Activated T-helper 1 cell treated with anti-CD3 and anti-CD28 coated beads, Interleukin-12 subunit alpha, Interleukin-12 subunit beta, Interleukin-2, Interleukin-4 antibody, amounts not matched to agents 30 ng/mL and 10 ng/mL and 1 ng/mL, durations not matched to agents 14 hours and 24 hours and 36 hours (primary cell): ENCODE data around the gene TEAD4. TPM values are rescaled to one million over a fixed set of nuclear protein-coding genes. Genes with fewer than 3 reads are reported as not detected.

Experiments
- DNase-seq: peaks from one replicate; pipeline ENCODE4 v3.0.0; 2021; ENCODE audit warnings: low spot score
- H3K27ac Mint-ChIP-seq: one replicate; pipeline ENCODE4 v1.8.0; 2021; ENCODE audit warnings: mild to moderate bottlenecking, mixed read lengths
- H3K27me3 Mint-ChIP-seq: one replicate; pipeline ENCODE4 v1.8.0; 2022; ENCODE audit warnings: mild to moderate bottlenecking, moderate library complexity, mixed read lengths; ENCODE audit not compliant: insufficient read depth
- H3K36me3 Mint-ChIP-seq: one replicate; pipeline ENCODE4 v1.8.0; 2021; ENCODE audit warnings: low read depth, mixed read lengths
- H3K4me1 Mint-ChIP-seq: one replicate; pipeline ENCODE4 v1.8.0; 2021; ENCODE audit warnings: low read depth, mixed read lengths
- H3K4me3 Mint-ChIP-seq: one replicate; pipeline ENCODE4 v1.8.0; 2021; ENCODE audit warnings: mild to moderate bottlenecking, moderate library complexity, mixed read lengths
- H3K9me3 Mint-ChIP-seq: one replicate; pipeline ENCODE4 v1.8.0; 2021; ENCODE audit warnings: mixed read lengths
- intact Hi-C: fragments of 100-400 bp; cut with micrococcal nuclease; formaldehyde crosslinking; loops from one replicate; pipeline ENCODE4 v1.15.1; 2024
- total RNA-seq: library from RNA; stranded (reverse); gene quantifications from 2 replicates; pipeline ENCODE4 v1.2.3, GENCODE V29; 2022

TEAD4 gene
- total RNA-seq, 1 donor from 2014 or later, result 11.5 TPM

DNA sequence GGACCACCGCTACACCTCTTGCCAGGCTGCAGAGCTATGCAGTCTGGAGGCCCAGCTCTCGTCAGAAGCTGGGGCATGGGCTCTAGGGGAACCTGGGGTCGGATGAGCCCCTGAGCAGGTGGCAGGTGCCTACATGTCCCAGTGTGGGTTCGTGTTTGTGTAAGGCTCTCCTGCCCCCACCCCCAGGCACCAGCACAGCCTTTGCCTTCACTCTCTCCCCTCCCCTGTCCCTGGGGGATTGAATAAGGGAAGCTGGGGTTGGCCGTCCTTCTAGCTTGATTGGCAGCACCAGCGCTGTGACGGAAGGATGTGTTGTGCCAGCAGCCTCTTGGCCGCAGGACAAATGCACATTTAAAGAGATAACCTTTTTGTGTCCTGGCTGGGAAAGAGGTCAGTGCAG, 83.2 kb downstream of the TEAD4 start:
- Mint-ChIP-seq H3K36me3 (no peaks in the 10 kb centered on the region), H3K27me3 (peaks cover 7% of the 10 kb centered on the region), H3K9me3 (no peaks in the 10 kb centered on the region), H3K4me1 (no peaks in the 10 kb centered on the region), H3K27ac (no peak overlapping the region), H3K4me3 (no peak overlapping the region)
- intact Hi-C loops, result loop anchor here (10.0 kb wide), 2 partner anchors 88 to 358 kb away; partner anchors contain the start of gene TEAD4
- no peak for DNase-seq

DNA sequence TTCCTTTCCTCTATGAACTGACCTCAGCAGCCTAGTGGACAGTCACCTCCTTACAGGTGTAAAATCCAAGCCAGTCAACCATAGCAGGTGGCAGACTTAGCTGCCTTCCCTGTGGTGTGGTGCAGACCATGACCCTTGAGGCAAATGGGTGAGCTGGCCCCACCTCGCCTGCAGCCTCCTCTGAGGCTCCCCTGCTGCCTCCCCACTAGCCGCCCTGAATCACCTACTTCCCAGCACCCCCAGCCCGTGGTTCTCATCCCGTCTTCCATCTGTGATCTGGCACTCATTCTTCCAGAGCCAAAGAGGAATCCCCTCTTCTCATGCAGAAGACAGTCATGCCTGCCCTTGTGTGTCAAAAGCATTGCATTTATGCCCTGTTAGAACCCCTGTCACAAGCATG, 83.6 kb downstream of the TEAD4 start:
- H3K36me3 Mint-ChIP-seq, result no peaks in the 10 kb centered on the region
- peaks cover 7% of the 10 kb centered on the region for H3K27me3 Mint-ChIP-seq
- intact Hi-C loops, result loop anchor here (10.0 kb wide), 2 partner anchors 88 to 358 kb away; partner anchors contain the start of gene TEAD4
- H3K27ac Mint-ChIP-seq, result no peak overlapping the region
- no peaks in the 10 kb centered on the region for H3K9me3 Mint-ChIP-seq
- no peak for DNase-seq
- no peak overlapping the region for H3K4me3 Mint-ChIP-seq
- H3K4me1 Mint-ChIP-seq, result no peaks in the 10 kb centered on the region

DNA sequence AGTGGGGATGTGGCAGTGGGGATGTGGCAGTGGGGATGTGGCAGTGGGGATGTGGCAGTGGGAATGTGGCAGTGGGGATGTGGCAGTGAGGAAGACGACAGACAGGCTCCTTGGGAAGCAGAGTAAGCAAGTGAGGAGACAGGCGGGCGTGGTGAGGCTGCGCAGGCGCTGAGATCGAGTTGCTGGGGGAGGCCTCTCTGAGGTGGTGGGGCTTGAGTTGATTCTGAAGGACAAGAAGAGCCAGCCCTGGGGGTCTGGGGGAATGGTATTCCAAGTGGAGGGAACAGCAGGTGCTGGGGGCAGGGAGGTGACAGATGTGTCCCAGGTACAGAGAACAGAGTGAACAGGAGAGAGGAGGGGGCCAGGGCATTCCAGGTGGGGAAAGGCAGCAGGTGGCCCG, 84.2 kb downstream of the TEAD4 start:
- intact Hi-C loops, result loop anchor here (10.0 kb wide), 2 partner anchors 89 to 359 kb away; partner anchors contain the start of gene TEAD4
- Mint-ChIP-seq H3K36me3 (no peaks in the 10 kb centered on the region), H3K4me3 (no peak overlapping the region), H3K4me1 (no peaks in the 10 kb centered on the region), H3K9me3 (no peaks in the 10 kb centered on the region), H3K27me3 (peaks cover 7% of the 10 kb centered on the region), H3K27ac (no peak overlapping the region)
- DNase-seq, result no peak

DNA sequence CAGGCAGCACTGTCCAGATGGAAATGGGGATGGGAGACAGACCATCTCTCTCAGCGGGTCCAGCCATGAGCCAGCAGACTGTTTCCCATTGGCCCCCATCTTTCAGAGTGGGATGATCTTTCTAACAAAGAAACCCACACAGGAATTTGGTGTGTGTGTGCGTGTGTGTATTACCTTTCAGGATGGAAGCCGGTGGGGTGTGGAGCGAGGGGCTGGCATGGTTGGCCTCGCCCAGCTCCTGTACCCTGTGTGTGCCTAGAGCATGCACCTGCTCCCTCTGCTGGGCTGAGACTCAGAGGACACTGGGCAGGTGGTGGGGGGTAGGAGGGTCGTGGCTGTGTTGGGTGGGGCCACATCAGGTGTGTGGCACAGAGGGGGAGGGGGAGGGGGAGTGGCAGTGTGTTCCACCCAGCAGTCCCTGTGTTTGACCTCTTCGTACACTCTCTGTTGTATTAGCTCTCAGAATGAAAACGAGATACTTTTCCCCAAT, 85.0 kb downstream of the TEAD4 start:
- H3K9me3 Mint-ChIP-seq, result no peaks in the 10 kb centered on the region
- DNase-seq, result no peak
- intact Hi-C loops, result loop anchor here (10.0 kb wide), 2 partner anchors 89 to 359 kb away; partner anchors contain the start of gene TEAD4
- no peak overlapping the region for H3K27ac Mint-ChIP-seq
- no peak overlapping the region for H3K4me3 Mint-ChIP-seq
- no peaks in the 10 kb centered on the region for H3K36me3 Mint-ChIP-seq
- H3K4me1 Mint-ChIP-seq, result no peaks in the 10 kb centered on the region
- peaks cover 7% of the 10 kb centered on the region for H3K27me3 Mint-ChIP-seq

DNA sequence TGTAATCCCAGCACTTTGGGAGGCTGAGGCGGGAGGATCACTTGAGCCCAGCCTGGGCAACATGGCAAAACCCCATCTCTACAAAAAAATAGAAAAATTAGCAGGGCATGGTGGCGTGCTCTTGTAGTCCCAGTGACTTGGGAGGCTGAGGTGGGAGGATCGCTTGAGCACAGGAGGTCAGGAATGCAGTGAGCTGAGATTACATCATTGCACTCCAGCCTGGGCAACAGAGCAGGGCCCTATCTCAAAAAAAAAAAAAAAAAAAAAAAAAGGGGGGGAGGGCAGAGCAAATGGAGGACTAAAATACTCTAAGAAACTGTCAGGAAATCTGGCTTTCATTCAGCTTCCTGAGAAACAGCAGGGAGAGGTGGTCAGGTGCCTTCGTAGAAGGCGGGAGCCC, 86.3 kb downstream of the TEAD4 start:
- DNase-seq, result no peak
- Mint-ChIP-seq H3K4me3 (no peak overlapping the region), H3K27ac (no peak overlapping the region), H3K4me1 (no peaks in the 10 kb centered on the region), H3K9me3 (no peaks in the 10 kb centered on the region), H3K27me3 (peaks cover 11% of the 10 kb centered on the region), H3K36me3 (no peaks in the 10 kb centered on the region)
- intact Hi-C loops, result loop anchor here (10.0 kb wide), 2 partner anchors 91 to 361 kb away; partner anchors contain the start of gene TEAD4

DNA sequence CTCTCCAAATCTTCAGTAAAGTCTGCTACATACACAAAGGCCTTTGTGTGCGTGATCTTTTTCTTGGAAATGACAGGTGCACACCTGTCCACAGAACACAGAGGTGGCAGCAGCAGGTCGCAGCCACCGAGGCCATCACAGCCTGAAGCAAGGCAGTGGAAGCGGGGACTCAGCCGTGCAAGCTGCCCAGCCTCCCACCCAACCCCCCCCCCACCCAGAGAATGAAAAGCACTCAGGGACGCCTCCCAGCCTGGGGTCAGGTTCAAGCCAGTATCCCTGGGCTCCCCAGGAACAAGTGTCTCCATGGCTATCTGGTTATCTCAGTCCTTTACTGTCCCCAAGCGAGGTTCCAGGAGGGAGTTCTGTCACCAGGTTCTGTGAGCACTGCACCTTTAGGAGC, 86.8 kb downstream of the TEAD4 start:
- no peaks in the 10 kb centered on the region for H3K36me3 Mint-ChIP-seq
- H3K27me3 Mint-ChIP-seq, result peaks cover 12% of the 10 kb centered on the region
- H3K4me1 Mint-ChIP-seq, result no peaks in the 10 kb centered on the region
- no peak for DNase-seq
- intact Hi-C loops, result loop anchor here (10.0 kb wide), 2 partner anchors 91 to 361 kb away; partner anchors contain the start of gene TEAD4
- H3K4me3 Mint-ChIP-seq, result no peak overlapping the region
- no peaks in the 10 kb centered on the region for H3K9me3 Mint-ChIP-seq
- no peak overlapping the region for H3K27ac Mint-ChIP-seq

DNA sequence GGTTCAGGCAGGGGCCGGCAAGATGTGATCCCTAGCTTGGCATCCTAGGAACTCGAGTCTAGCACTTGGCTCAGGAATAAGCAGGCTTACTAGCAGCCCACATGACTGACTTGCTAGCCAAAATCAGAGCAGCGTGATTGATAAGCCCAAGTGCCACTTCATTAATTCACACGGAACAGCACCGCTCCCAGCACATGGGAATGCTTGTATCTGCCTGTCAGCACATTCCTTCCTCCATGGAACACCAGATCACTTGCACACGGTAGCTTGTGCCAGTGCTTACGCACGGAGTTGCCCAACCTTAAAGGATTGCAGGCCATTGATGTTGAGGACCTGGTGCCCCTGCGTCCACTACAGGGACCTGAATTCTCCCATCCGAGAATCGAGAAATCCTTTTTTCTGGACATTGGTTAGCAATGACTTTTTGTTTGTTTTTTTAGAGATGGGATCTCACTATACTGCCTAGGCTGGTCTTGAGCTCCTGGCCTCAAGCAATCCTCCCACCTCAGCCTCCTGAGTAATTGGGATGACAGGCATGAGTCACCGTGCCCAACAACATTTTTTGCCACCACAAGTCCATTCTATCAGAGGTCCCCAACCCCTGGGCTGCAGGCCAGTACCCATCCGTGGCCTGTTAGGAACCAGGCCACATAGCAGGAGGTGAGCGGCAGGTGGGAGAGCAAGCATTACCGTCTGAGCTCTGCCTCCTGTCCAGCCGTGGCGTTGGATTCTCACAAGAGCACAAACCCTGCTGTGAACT, 87.4 kb downstream of the TEAD4 start:
- Mint-ChIP-seq H3K4me3 (no peak overlapping the region), H3K27me3 (peaks cover 18% of the 10 kb centered on the region), H3K27ac (no peak overlapping the region), H3K4me1 (no peaks in the 10 kb centered on the region), H3K36me3 (no peaks in the 10 kb centered on the region), H3K9me3 (no peaks in the 10 kb centered on the region)
- intact Hi-C loops, result loop anchor here (10.0 kb wide), 2 partner anchors 92 to 362 kb away; partner anchors contain the start of gene TEAD4
- no peak for DNase-seq

DNA sequence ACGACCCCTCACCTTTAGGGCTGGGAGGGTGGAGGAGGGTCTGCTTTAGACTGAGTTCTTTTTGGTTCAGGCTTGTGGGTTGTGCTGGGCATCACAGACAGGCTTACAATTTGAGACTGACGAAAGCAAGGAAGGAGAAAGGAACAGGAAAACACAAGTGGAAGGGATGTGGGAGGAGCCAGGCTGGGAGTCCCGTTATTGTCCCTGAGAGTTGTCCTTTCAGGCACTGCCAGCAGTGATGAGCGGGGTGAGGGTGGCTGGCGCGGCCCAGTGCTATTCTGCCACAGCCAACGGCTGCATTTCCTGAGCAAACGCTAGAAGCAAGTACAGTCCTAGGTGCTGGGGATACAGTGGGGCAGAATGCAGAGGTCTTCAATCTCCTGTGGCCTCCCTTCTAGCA, 88.8 kb downstream of the TEAD4 start:
- Mint-ChIP-seq H3K27me3 (peaks cover 17% of the 10 kb centered on the region), H3K9me3 (no peaks in the 10 kb centered on the region), H3K36me3 (no peaks in the 10 kb centered on the region), H3K4me1 (no peaks in the 10 kb centered on the region), H3K27ac (no peak overlapping the region), H3K4me3 (no peak overlapping the region)
- no peak for DNase-seq
- intact Hi-C loops, result loop anchor here (10.0 kb wide), 2 partner anchors 93 to 363 kb away; partner anchors contain the start of gene TEAD4

DNA sequence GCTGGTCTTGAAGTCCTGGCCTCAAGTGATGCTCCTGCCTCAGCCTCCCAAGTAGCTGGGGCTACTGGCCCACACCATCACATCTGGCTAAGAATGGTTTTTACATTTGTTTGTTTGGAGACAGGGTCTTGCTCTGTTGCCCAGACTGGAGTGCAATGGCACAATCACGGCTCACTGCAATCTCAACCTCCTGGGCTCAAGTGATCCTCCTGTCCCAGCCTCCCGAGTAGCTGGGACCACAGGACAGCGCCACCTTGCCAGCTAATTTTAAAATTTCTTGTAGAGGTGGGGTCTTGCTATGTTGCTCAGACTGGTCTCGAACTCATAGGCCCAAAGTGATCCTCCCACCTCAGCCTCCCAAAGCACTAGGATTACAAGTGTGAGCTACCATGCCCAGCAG, 89.3 kb downstream of the TEAD4 start:
- intact Hi-C loops, result loop anchor here (10.0 kb wide), 2 partner anchors 94 to 364 kb away; partner anchors contain the start of gene TEAD4
- Mint-ChIP-seq H3K4me3 (no peak overlapping the region), H3K36me3 (no peaks in the 10 kb centered on the region), H3K4me1 (no peaks in the 10 kb centered on the region), H3K9me3 (no peaks in the 10 kb centered on the region), H3K27ac (no peak overlapping the region), H3K27me3 (peaks cover 14% of the 10 kb centered on the region)
- no peak for DNase-seq

DNA sequence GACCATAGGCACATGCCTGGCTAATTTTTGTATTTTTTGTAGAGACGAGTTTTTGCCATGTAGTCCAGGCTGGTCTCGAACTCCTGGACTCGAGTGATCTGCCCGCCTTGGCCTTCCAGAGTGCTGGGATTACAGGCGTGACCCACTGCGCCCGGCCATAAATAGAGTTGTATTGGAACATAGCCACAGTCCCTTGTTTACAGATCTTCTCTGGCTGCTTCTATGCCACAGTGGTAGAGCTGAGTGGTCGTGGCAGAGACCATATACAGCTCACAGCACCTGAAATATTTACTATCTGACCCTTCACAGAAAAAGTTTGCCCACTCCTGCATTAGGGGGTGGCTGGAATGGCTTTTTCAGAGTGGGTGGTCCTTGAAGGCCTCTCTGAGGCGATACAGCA, 90.0 kb downstream of the TEAD4 start:
- Mint-ChIP-seq H3K27ac (no peak overlapping the region), H3K4me3 (no peak overlapping the region), H3K36me3 (no peaks in the 10 kb centered on the region), H3K4me1 (no peaks in the 10 kb centered on the region), H3K27me3 (peaks cover 14% of the 10 kb centered on the region), H3K9me3 (no peaks in the 10 kb centered on the region)
- DNase-seq, result no peak
- intact Hi-C loops, result loop anchor here (10.0 kb wide), 2 partner anchors 94 to 364 kb away; partner anchors contain the start of gene TEAD4

DNA sequence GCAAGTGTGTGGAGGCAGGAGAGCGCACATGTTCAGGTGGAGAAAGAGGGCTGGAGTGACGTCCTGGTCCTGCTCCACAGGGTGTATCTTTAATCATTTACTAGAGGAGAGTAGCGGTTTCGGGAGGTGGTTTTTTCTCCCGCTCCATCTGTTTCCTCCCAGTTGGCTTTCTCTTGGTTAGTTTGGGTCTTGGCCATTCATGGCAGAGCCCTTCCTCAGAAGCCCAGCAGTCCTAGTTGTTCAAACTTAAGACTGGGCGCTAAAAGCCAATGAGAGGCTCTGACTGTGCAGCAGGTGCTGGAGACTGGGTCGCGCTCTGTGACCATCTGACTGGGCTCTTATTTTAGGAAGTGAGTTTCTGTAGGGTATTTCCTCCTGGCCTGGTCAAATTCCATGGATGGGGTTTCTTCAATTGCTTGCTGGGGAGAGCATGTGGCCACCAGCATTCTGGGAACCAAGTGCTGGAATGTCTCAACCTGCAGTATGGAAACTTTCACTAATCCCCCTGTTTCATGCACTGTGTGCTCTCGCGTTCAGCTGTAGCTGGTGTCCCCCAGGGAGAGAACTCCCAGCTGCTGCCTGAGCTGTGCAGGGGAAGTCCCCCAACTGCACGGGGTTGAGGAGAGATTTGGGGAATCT, 90.5 kb downstream of the TEAD4 start:
- Mint-ChIP-seq H3K4me1 (no peaks in the 10 kb centered on the region), H3K27me3 (peaks cover 15% of the 10 kb centered on the region), H3K9me3 (no peaks in the 10 kb centered on the region), H3K27ac (no peak overlapping the region), H3K36me3 (no peaks in the 10 kb centered on the region), H3K4me3 (no peak overlapping the region)
- DNase-seq, result no peak
- intact Hi-C loops, result loop anchor here (10.0 kb wide), 2 partner anchors 95 to 365 kb away; partner anchors contain the start of gene TEAD4

DNA sequence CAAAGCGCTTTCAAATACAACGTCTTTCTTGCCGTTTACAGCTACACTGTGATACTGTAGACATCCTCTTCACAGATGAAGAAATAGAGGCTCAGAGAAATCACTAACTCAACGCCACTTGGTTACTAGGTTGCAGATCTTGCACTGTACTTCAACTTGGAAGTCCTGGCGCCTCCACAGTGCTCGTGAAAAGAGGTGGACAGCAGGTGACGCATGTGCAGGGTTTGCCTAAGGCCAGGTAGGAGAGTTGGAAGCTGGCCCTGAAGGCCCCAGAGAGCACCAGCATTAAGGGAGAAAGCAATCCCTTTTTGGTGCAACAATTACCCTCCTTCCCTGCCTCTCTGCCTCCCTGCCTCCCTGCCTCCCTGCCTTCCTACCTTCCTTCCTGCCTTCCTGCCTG, 95.2 kb downstream of the TEAD4 start:
- no peaks in the 10 kb centered on the region for H3K4me1 Mint-ChIP-seq
- no peak overlapping the region for H3K4me3 Mint-ChIP-seq
- H3K36me3 Mint-ChIP-seq, result no peaks in the 10 kb centered on the region
- peaks cover 18% of the 10 kb centered on the region for H3K27me3 Mint-ChIP-seq
- H3K27ac Mint-ChIP-seq, result no peak overlapping the region
- H3K9me3 Mint-ChIP-seq, result no peaks in the 10 kb centered on the region
- intact Hi-C loops, result no loop called here
- DNase-seq, result no peak
